ENCODE measurements around the gene INPP4A.
A peak's percentile ranks its signal among the peaks of the same experiment; 100 is the strongest.
"Not testable (repeated sequence)": the region's sequence is repeated elsewhere in the genome, so short reads cannot be mapped to it uniquely, and the experiment has no call there.

INPP4A gene

GRCh38 chr2:98594665-98595064, 150.0 kb downstream of the INPP4A start:
- not testable (repeated sequence) for DNase-seq

GRCh38 chr2:98598781-98599428, 154.2 kb downstream of the INPP4A start:
- no peak for DNase-seq

GRCh38 chr2:98601532-98602132, 157.0 kb downstream of the INPP4A start:
- DNase-seq: no peak

DNA sequence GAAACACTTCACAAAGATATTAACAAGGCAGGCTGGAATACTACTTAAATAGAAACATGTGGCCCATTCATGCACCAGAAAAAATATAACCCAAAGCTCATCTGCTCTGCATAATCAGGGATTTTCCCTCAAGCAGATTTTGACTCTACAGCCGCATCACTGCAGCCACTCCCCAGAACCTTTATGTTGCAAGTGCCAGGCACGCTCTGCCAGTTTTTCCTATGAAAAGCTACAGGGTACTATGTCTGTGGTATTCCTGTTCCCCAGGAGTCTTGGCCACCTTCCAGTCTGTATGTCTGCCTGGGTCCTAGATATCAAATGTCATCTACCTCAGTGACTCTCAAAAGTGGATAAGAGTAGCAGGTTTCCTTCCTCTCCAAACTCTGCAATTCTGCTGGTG, 159.9 kb downstream of the INPP4A start:
- DNase-seq: no peak

DNA sequence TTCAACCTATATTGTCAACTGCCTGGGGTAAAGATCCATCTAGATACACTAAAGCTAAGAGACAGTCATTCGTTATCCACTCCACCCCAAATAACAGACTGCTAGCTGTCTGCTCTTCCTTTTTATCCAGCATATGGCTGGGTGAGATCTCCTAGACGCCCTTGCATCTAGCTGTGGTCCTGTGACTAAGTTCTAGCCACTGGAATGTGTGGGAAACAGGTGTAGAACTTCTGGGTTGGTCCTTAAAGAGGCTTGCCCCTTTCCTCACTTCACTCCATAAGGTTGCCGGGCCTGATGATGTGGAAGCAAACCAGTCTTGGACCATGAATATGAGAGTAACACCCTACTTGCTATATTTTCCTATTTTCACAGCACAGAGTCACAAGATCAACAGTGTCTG, 160.4 kb downstream of the INPP4A start:
- no peak for DNase-seq

DNA sequence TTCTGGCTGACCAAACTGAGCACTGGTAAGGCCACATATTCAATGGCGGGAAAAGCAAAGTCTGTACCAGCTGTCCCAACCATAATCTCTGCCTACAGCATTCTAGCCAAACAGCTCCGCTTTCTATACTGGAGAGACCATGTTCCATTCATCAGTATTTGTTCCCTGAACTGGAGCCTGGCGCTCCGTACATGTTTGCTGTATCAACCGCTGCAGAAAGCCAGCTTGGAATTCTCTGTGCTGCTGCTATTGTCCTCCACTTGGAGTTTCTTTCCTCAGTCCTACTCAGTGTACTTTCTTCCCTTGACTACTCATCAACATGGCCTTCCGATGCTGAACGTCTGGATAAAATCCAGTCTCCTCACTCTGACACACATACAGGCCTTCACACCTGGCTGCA, 161.8 kb downstream of the INPP4A start:
- DNase-seq: no peak

- DNase-seq: no peak
These were observed 162.4 kb downstream of the INPP4A start for GRCh38 chr2:98607104-98607503.

DNA sequence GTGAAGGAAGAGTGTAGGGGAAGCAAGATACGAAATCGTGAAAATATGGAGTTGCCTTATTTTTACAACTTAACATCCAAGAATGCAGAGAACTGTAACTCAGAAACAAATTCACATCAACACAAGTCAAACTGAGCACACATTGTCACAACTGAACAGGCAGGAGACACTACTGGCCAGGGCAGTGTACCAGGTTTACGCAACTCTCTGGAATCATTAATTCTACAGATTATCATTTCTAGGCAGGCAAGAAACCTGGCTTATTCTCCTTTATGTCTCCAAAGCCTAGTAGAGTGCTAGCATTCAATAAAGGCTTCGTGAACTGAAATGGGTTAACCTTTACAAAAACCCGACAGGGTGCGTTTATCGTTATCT, 163.1 kb downstream of the INPP4A start:
- no peak for DNase-seq

DNA sequence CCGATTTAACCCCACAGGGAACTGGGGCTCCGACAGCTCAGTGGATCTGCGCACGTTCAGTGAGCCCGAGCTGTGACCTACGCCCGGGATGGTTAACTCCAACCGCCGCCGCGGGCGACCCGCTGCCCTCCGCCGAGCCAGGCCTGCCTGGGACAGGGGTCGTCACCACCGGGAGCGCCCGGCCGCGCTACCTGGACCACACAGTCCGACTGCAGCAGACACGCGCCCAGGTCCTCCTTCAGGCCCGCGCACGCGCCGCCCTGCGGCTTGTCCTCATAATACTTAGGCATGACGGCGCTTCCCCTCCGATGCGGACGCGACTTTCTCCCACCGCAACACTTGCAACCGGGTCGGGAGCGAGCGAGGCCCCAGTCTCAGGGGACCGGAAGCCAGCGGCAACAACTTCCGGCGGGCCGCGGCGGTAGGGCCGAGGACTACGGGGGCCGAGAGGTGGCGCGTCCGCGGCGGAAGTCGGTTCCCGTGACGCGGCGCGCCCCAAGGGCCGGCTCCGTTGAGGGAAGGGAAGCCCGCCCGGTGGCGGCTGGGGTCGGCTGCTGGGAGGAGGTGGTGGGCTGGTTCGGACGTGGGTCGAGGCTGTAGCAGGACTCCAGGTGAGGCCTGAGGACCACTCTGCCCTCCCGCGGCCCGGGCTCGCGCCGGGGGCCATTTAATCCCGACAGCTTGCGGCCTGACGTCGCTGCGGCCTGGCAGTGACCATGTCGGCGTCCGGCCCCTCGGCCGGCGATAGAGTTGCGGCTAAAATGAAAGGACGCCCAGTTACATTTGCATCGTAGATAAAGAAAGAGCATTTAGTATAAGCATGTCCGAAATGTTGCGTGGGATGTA, 163.7 kb downstream of the INPP4A start, which contains the start of the genes COA5 and UNC50:
COA5 (minus strand) TSS at position 397 of the 846 bp plus-strand sequence; CDS start at position 290, 107 bp downstream.
UNC50 (plus strand) TSS at position 474 of the 846 bp plus-strand sequence. CDS start 1,171 bp downstream, outside the sequence.
- DNase-seq: peak; percentile 71 to 77

DNA sequence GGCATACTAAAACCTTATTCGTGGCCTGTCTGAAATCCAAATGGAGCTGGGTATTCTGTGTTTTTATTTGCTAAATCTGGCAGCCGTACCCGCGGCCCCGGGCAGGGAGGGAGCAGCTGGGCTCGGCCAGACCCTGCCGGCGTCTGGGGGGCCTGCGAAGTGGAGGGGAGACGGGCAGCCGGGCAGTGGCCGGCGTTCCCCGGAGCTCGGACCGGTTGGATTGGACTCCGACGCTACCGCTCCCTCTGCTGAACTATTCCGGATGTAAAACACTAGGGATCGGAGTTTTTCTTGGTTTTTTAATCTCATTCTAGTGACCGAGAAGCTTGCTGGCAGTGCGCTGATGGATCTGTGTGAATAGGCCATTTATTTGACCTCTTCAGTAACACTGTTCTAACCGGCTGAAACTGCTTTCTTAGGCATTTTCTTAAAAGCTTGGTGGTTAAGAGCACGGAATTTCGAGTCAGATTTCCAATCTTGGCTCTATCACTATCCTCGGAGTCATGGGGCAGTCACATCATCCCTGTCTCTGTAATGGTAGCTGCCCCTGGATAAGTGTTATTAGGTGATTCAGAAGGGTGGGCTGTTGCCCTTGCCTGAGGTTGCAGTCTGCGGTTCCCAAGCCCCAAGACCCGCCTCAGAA, 164.4 kb downstream of the INPP4A start:
- peak in 1 of 2 donors; percentile 57 for DNase-seq

DNA sequence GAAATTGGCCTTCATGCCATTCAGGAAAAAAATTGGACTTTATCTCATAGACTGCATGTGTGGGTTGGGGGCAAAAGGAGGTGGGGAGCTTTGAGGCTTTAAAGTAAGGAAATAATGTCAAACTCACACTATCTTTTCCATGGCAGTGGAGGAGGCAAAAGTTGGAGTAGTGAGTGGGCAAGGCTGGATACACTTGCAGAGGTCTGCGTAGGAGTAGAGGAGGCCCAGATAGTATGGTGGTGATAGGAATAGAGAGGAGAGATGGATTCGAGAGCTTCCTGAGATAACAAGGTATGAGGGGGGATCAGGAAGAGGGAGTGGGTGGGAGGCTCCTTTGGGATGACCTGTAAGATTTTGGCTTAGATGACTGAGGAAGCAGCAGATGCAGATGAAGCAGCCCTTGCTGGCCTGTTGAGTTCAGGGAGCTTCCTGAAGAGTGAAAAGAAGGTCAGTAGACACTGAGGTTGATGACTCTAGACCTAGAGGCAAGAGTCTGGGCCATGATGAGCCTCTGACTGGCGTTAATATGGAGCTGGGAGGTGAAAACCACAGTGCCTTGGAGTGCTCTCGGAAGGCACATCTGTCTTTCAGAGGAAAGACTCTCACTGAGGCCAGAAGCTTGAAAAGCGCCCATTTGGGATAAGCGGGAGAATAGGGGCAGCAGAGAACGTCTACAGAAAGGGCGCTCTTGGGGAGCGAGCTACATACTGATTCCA, 169.5 kb downstream of the INPP4A start:
- no peak for DNase-seq

GRCh38 chr2:98615481-98615880, 170.8 kb downstream of the INPP4A start:
- no peak for DNase-seq

GRCh38 chr2:98617149-98617548, 172.5 kb downstream of the INPP4A start:
- no peak for DNase-seq

DNA sequence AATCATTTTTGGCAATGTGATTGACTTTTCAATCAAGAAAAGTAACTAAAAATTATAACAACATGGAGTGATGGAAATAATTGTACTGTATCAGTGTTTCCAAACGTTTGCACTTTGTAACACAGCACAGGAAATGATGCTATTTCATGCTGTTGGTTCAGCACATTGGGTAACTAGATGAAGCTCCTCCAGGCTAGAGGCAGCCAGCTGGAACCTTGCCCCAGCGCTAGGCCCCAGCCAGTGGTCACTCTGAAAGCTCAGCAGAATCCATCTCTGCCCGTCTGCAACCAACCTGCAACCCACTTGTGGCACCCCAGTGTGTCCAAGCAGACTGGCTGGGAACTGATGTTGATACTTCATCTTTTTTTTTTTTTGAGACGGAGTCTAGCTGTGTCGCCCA, 179.0 kb downstream of the INPP4A start:
- no peak for DNase-seq

GRCh38 chr2:98632351-98632750, 187.7 kb downstream of the INPP4A start:
- DNase-seq: no peak

GRCh38 chr2:98634406-98635092, 189.9 kb downstream of the INPP4A start:
- DNase-seq: no peak

GRCh38 chr2:98637401-98638147, 192.9 kb downstream of the INPP4A start:
- DNase-seq: no peak

GRCh38 chr2:98643496-98644100, 198.9 kb downstream of the INPP4A start:
- no peak for DNase-seq

Measured in bone marrow (tissue), 2 donors.